ENCODE results near the gene BFSP2. TPM values are rescaled to one million over a fixed set of nuclear protein-coding genes. Genes with fewer than 3 reads are reported as not detected.

BFSP2 gene
- total and polyA plus RNA-seq, 2 donors (not counting 1 experiment from before 2014, with no cell fraction given): 0.60 to 1.6 TPM

- intact Hi-C loops (cut with micrococcal nuclease): no loop called here
- POLR2A ChIA-PET: no interaction called here
- CTCF ChIA-PET: interaction anchor here (1.6 kb wide), 1 partner anchor 21 kb away, joined by 3 read pairs; no protein-coding TSS in a partner anchor
These were observed 1.7 kb downstream of the BFSP2 start for GRCh38 chr3:133401374-133402135.

More at GRCh38 chr3:133401374-133402135, 1.7 kb downstream of the BFSP2 start:
- DNase-seq: no peak
- Histone ChIP-seq H3K4me3 (ENCODE audit: control extremely low read depth in 1 of 5, extremely low read depth in 1 of 5, insufficient read depth in 1 of 5, low read depth in 2 of 5, low read length in 4 of 5) (no peak overlapping the region), H4K20me1 (ENCODE audit: control insufficient read depth, insufficient read depth, low read length, poor library complexity, severe bottlenecking) (no peaks in the 10 kb centered on the region), H2AFZ (ENCODE audit: insufficient read depth, low read depth, low read length, poor library complexity, severe bottlenecking) (no peak overlapping the region), H3K9ac (ENCODE audit: low read length) (no peak overlapping the region), H3K4me2 (replicated peaks; ENCODE audit: low read depth, low read length, poor library complexity, severe bottlenecking) (no peak overlapping the region), H3K27ac (ENCODE audit: low read length in 2 of 2) (no peak overlapping the region), H3K9me3 (ENCODE audit: control extremely low read depth in 1 of 3, control insufficient read depth in 2 of 3, insufficient read depth in 1 of 3, low read length in 2 of 3) (no peaks in the 10 kb centered on the region), H3K36me3 (replicated peaks in 1 of 2; ENCODE audit: control extremely low read depth in 1 of 2, control insufficient read depth in 1 of 2, extremely low read depth in 1 of 2, insufficient read depth in 2 of 2, low read length in 1 of 2) (no peaks in the 10 kb centered on the region), H3K4me1 (ENCODE audit: control insufficient read depth in 2 of 2, insufficient read depth in 2 of 2, low read length in 2 of 2) (no peaks in the 10 kb centered on the region), H3K79me2 (ENCODE audit: control insufficient read depth, insufficient read depth, low read length) (no peaks in the 10 kb centered on the region), H3K27me3 (replicated peaks in 1 of 4; ENCODE audit: control extremely low read depth in 1 of 4, control insufficient read depth in 3 of 4, insufficient read depth in 4 of 4, low read length in 3 of 4) (peaks cover 0 to 4% (median 0%) of the 10 kb centered on the region in 4 experiments)
- H3K4me3 Mint-ChIP-seq: no peak overlapping the region
- TF ChIP-seq CTCF (IDR thresholded peaks at IDR 0.05) (no peak), EZH2 (IDR thresholded peaks at IDR 0.05; ENCODE audit: borderline replicate concordance, insufficient read depth, low read depth, low read length, poor library complexity, severe bottlenecking) (no peak)
- H3K27me3 Mint-ChIP-seq: peaks cover 10% of the 10 kb centered on the region
- ATAC-seq (ENCODE audit: low read depth): no peak
- no peaks in the 10 kb centered on the region for H3K9me3 Mint-ChIP-seq (ENCODE audit: insufficient read depth)
- no peak overlapping the region for H3K27ac Mint-ChIP-seq
- WGBS (ENCODE audit: insufficient coverage): 83% methylated on average over 2 of the region's 2 CpGs
- no peaks in the 10 kb centered on the region for H3K4me1 Mint-ChIP-seq
